ENCODE data around the gene AKAP9. TPM values are rescaled to one million over a fixed set of nuclear protein-coding genes. Genes with fewer than 3 reads are reported as not detected.
A peak's percentile ranks its signal among the peaks of the same experiment; 100 is the strongest.

Gene AKAP9
- total and polyA plus RNA-seq, 4 donors, result 11.4 to 203 (median 40.0) TPM

DNA sequence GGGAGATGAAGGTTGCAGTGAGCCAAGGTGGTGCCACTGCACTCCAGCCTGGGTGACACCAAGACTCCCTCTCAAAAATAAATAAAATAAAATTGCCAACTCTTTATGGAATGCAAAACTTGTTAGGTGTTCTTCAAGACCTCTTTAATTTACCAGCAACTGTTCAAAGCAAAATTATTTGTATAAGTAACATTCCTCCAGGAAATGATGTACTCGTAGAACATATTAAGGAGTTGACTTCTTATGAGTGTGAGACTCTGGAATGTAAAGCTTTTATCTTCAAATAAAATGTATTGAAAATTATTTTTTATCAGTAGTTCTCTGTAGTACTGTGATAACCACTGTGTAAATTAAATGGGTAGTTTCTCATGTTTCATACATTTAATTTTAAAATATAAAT is 99.2 kb downstream of the AKAP9 start:
- Histone ChIP-seq H3K4me1 (ENCODE audit: control insufficient read depth in 5 of 5, insufficient read depth in 5 of 5, low read length in 5 of 5) (peaks cover 0 to 4% (median 0%) of the 10 kb centered on the region in 5 donors), H3K4me3 (no peak overlapping the region), H3K36me3 (ENCODE audit: control insufficient read depth in 4 of 4, insufficient read depth in 4 of 4, low read length in 4 of 4) (peaks cover 2 to 22% (median 9%) of the 10 kb centered on the region in 4 donors), H3K27ac (ENCODE audit: low read depth in 1 of 2, low read length in 1 of 2) (no peak overlapping the region), H3K9ac (ENCODE audit: insufficient read depth in 1 of 2, low read length in 2 of 2) (no peak overlapping the region), H3K9me3 (ENCODE audit: control insufficient read depth in 4 of 4, insufficient read depth in 3 of 4, low read length in 3 of 4) (no peaks in the 10 kb centered on the region), H3K27me3 (ENCODE audit: control insufficient read depth in 3 of 3, insufficient read depth in 3 of 3, low read length in 2 of 3) (no peaks in the 10 kb centered on the region)
- TF ChIP-seq, protein P1, sequence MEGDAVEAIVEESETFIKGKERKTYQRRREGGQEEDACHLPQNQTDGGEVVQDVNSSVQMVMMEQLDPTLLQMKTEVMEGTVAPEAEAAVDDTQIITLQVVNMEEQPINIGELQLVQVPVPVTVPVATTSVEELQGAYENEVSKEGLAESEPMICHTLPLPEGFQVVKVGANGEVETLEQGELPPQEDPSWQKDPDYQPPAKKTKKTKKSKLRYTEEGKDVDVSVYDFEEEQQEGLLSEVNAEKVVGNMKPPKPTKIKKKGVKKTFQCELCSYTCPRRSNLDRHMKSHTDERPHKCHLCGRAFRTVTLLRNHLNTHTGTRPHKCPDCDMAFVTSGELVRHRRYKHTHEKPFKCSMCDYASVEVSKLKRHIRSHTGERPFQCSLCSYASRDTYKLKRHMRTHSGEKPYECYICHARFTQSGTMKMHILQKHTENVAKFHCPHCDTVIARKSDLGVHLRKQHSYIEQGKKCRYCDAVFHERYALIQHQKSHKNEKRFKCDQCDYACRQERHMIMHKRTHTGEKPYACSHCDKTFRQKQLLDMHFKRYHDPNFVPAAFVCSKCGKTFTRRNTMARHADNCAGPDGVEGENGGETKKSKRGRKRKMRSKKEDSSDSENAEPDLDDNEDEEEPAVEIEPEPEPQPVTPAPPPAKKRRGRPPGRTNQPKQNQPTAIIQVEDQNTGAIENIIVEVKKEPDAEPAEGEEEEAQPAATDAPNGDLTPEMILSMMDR (IDR thresholded peaks at IDR 0.05; ENCODE audit: control extremely low read depth, extremely low read depth), result no peak
- ATAC-seq (ENCODE audit: insufficient read depth, low FRiP score) (no peak), DNase-seq (no peak)
- 82 to 91% methylated on average over 1 of the region's 1 CpG for whole genome bisulfite sequencing, 2 donors

GRCh38 chr7:92042056-92042737 is 101.5 kb downstream of the AKAP9 start:
- Histone ChIP-seq H3K9ac (ENCODE audit: insufficient read depth in 1 of 2, low read length in 2 of 2) (no peak overlapping the region), H3K4me1 (ENCODE audit: control insufficient read depth in 5 of 5, insufficient read depth in 5 of 5, low read length in 5 of 5) (peaks cover 0 to 4% (median 0%) of the 10 kb centered on the region in 5 donors), H3K36me3 (ENCODE audit: control insufficient read depth in 4 of 4, insufficient read depth in 4 of 4, low read length in 4 of 4) (peaks cover 2 to 28% (median 15%) of the 10 kb centered on the region in 4 donors), H3K27ac (ENCODE audit: low read depth in 1 of 2, low read length in 1 of 2) (no peak overlapping the region), H3K4me3 (no peak overlapping the region), H3K27me3 (ENCODE audit: control insufficient read depth in 3 of 3, insufficient read depth in 3 of 3, low read length in 2 of 3) (no peaks in the 10 kb centered on the region), H3K9me3 (ENCODE audit: control insufficient read depth in 4 of 4, insufficient read depth in 3 of 4, low read length in 3 of 4) (no peaks in the 10 kb centered on the region)
- DNase-seq (no peak), ATAC-seq (ENCODE audit: insufficient read depth, low FRiP score) (no peak)
- TF ChIP-seq, protein P1 (IDR thresholded peaks at IDR 0.05; ENCODE audit: control extremely low read depth, extremely low read depth), result no peak
- 85 to 88% methylated on average over 4 of the region's 4 CpGs for WGBS, 2 donors

- DNase-seq, result no peak
- H3K27ac ChIP-seq (ENCODE audit: low read depth in 1 of 2, low read length in 1 of 2), result peak overlapping the region in 1 of 2 donors; percentile 53
- ATAC-seq (ENCODE audit: insufficient read depth, low FRiP score), result no peak
- no peaks in the 10 kb centered on the region for H3K27me3 ChIP-seq (ENCODE audit: control insufficient read depth in 3 of 3, insufficient read depth in 3 of 3, low read length in 2 of 3)
- TF ChIP-seq, protein P1 (IDR thresholded peaks at IDR 0.05; ENCODE audit: control extremely low read depth, extremely low read depth), result no peak
- peaks cover 0 to 4% (median 0%) of the 10 kb centered on the region in 5 donors for H3K4me1 ChIP-seq (ENCODE audit: control insufficient read depth in 5 of 5, insufficient read depth in 5 of 5, low read length in 5 of 5)
- no peak overlapping the region for H3K9ac ChIP-seq (ENCODE audit: insufficient read depth in 1 of 2, low read length in 2 of 2)
- H3K9me3 ChIP-seq (ENCODE audit: control insufficient read depth in 4 of 4, insufficient read depth in 3 of 4, low read length in 3 of 4), result no peaks in the 10 kb centered on the region
- no peak overlapping the region for H3K4me3 ChIP-seq
- WGBS, 2 donors, result 90 to 98% methylated on average over 2 of the region's 2 CpGs
- peaks cover 2 to 28% (median 16%) of the 10 kb centered on the region in 4 donors for H3K36me3 ChIP-seq (ENCODE audit: control insufficient read depth in 4 of 4, insufficient read depth in 4 of 4, low read length in 4 of 4)
Measured at GRCh38 chr7:92043098-92043497, 102.4 kb downstream of the AKAP9 start.
